ENCODE results near the gene HAL.

- TF ChIP-seq, protein P1, sequence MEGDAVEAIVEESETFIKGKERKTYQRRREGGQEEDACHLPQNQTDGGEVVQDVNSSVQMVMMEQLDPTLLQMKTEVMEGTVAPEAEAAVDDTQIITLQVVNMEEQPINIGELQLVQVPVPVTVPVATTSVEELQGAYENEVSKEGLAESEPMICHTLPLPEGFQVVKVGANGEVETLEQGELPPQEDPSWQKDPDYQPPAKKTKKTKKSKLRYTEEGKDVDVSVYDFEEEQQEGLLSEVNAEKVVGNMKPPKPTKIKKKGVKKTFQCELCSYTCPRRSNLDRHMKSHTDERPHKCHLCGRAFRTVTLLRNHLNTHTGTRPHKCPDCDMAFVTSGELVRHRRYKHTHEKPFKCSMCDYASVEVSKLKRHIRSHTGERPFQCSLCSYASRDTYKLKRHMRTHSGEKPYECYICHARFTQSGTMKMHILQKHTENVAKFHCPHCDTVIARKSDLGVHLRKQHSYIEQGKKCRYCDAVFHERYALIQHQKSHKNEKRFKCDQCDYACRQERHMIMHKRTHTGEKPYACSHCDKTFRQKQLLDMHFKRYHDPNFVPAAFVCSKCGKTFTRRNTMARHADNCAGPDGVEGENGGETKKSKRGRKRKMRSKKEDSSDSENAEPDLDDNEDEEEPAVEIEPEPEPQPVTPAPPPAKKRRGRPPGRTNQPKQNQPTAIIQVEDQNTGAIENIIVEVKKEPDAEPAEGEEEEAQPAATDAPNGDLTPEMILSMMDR (IDR thresholded peaks at IDR 0.05), result no peak
- TF ChIP-seq POLR2A (IDR thresholded peaks at IDR 0.05), result no peak
These were observed 21.8 kb downstream of the HAL start for GRCh38 chr12:95974358-95974757.
